ENCODE measurements around the gene UNC119B. TPM values are rescaled to one million over a fixed set of nuclear protein-coding genes. Genes with fewer than 3 reads are reported as not detected.
A peak's percentile ranks its signal among the peaks of the same experiment; 100 is the strongest.

Gene UNC119B
- total RNA-seq, 1 experiment from 2014 or later = 51.5 TPM

- TF ChIP-seq CTCF (conservative IDR thresholded peaks at IDR 0.05) = no peak
- H2AFZ ChIP-seq (ENCODE audit: low read length) = no peak overlapping the region
Observed at GRCh38 chr12:120680165-120680738, 30.0 kb upstream of the UNC119B start.

More at GRCh38 chr12:120680165-120680738, 30.0 kb upstream of the UNC119B start:
- Histone ChIP-seq H2BK5ac (ENCODE audit: insufficient read length, low read length) (no peak overlapping the region), H4K20me1 (ENCODE audit: control insufficient read depth, insufficient read depth, insufficient read length) (no peaks in the 10 kb centered on the region), H3K27ac (ENCODE audit: insufficient read length, low read depth, low read length) (no peak overlapping the region), H3K23me2 (ENCODE audit: insufficient read length, low read depth, low read length, poor library complexity, severe bottlenecking) (no peaks in the 10 kb centered on the region), H3K4me1 (ENCODE audit: insufficient read depth, low read length) (no peaks in the 10 kb centered on the region), H4K8ac (replicated peaks; ENCODE audit: insufficient read length, low read depth, low read length) (no peak overlapping the region), H3K18ac (ENCODE audit: insufficient read length, low read depth, low read length) (no peak overlapping the region), H2BK20ac (ENCODE audit: low read depth, low read length, poor library complexity, severe bottlenecking) (no peak overlapping the region), H2AK5ac (ENCODE audit: insufficient read length, low read length) (no peak overlapping the region), H4K91ac (ENCODE audit: insufficient read length, low read depth, low read length) (no peak overlapping the region), H2BK15ac (ENCODE audit: low read depth, low read length) (no peak overlapping the region), H3K9ac (ENCODE audit: extremely low read depth, insufficient read length, low read length) (no peak overlapping the region), H3K9me3 (ENCODE audit: control insufficient read depth, low read depth, low read length) (no peaks in the 10 kb centered on the region), H3K23ac (ENCODE audit: insufficient read length, low read depth, low read length) (no peak overlapping the region), H3K14ac (ENCODE audit: insufficient read depth, low read length) (no peak overlapping the region), H4K5ac (ENCODE audit: insufficient read length, low read depth, low read length) (no peak overlapping the region), H2BK12ac (ENCODE audit: insufficient read length, low read depth, low read length) (no peak overlapping the region), H3K4ac (ENCODE audit: low read depth, low read length) (no peak overlapping the region), H3K27me3 (ENCODE audit: insufficient read depth, low read length) (no peaks in the 10 kb centered on the region), H3K56ac (ENCODE audit: insufficient read length, low read depth, low read length) (no peak overlapping the region), H3K4me2 (ENCODE audit: insufficient read depth, insufficient read length, low read length) (no peak overlapping the region), H3K79me1 (ENCODE audit: insufficient read depth, low read depth, low read length, poor library complexity, severe bottlenecking) (no peaks in the 10 kb centered on the region), H3K79me2 (ENCODE audit: insufficient read depth, low read length) (no peaks in the 10 kb centered on the region), H3T11ph (ENCODE audit: low read length) (no peak overlapping the region), H2BK120ac (ENCODE audit: low read depth, low read length, poor library complexity, severe bottlenecking) (no peak overlapping the region)
- Mint-ChIP-seq H3K27me3 (ENCODE audit: low read depth) (no peaks in the 10 kb centered on the region; the same call in 1 of the 2 replicates), H3K36me3 (ENCODE audit: insufficient read depth in 1 of 3, low read depth in 3 of 3) (no peaks in the 10 kb centered on the region; a peak in 1 of 7 replicates), H3K4me3 (no peak overlapping the region), H3K4me1 (peaks cover 3 to 4% of the 10 kb centered on the region in 2 experiments; a peak in 3 of 4 replicates), H3K9me3 (no peaks in the 10 kb centered on the region), H3K27ac (peak overlapping the region in 2 of 3 experiments; percentile 19 to 27; a peak in 2 of 7 replicates)
- DNase-seq = peak; percentile 38
- WGBS (ENCODE audit: extremely low coverage, insufficient read length, low lambda C conversion rate) = no CpG with 5 or more reads among the region's 5 CpGs
